ENCODE data around the gene KIF4A. TPM values are rescaled to one million over a fixed set of nuclear protein-coding genes. Genes with fewer than 3 reads are reported as not detected.
A peak's percentile ranks its signal among the peaks of the same experiment; 100 is the strongest.
"Not testable (repeated sequence)": the region's sequence is repeated elsewhere in the genome, so short reads cannot be mapped to it uniquely, and the experiment has no call there.

Gene KIF4A
- total RNA-seq, 1 donor from 2014 or later, result 3.0 TPM

GRCh38 chrX:70262952-70263567, 26.8 kb upstream of the KIF4A start:
- no peak overlapping the region for H3K27ac Mint-ChIP-seq (ENCODE audit: unreplicated experiment)
- H3K36me3 Mint-ChIP-seq (ENCODE audit: low read depth, unreplicated experiment), result no peaks in the 10 kb centered on the region
- no peaks in the 10 kb centered on the region for H3K9me3 ChIP-seq (ENCODE audit: insufficient read depth, low read depth, low read length)
- FAIRE-seq (peak; percentile 90), DNase-seq (ENCODE audit: low read depth) (peak; percentile 8)
- H3K4me1 Mint-ChIP-seq (ENCODE audit: low read depth, unreplicated experiment), result no peaks in the 10 kb centered on the region
- H4K20me1 ChIP-seq (ENCODE audit: insufficient read depth, low read length), result no peaks in the 10 kb centered on the region
- H3K79me2 ChIP-seq (ENCODE audit: insufficient read depth, low read length), result no peaks in the 10 kb centered on the region
- H3K4me3 Mint-ChIP-seq (ENCODE audit: unreplicated experiment), result no peak overlapping the region
- no peaks in the 10 kb centered on the region for H3K4me1 ChIP-seq (ENCODE audit: insufficient read depth, low read length)
- H3K27me3 Mint-ChIP-seq (ENCODE audit: low read depth, unreplicated experiment), result no peaks in the 10 kb centered on the region
- no peak overlapping the region for H3K9ac ChIP-seq (ENCODE audit: low read length)
- no peak overlapping the region for H3K4me3 ChIP-seq (ENCODE audit: insufficient read depth, low read depth, low read length)
- H3K27ac ChIP-seq (ENCODE audit: low read depth, low read length), result no peak overlapping the region
- no peaks in the 10 kb centered on the region for H3K36me3 ChIP-seq (ENCODE audit: insufficient read depth, low read length)
- no peak overlapping the region for H3K4me2 ChIP-seq (ENCODE audit: low read length)
- no peaks in the 10 kb centered on the region for H3K27me3 ChIP-seq (ENCODE audit: insufficient read depth, low read length)
- H2AFZ ChIP-seq (ENCODE audit: low read depth, low read length), result no peak overlapping the region
- TF ChIP-seq CTCF (IDR thresholded peaks at IDR 0.05; ENCODE audit: insufficient read depth, low read depth, low read length), result peak; percentile 29
- no peak for TF ChIP-seq EZH2 (IDR thresholded peaks at IDR 0.05; ENCODE audit: insufficient read depth, low read length)
- no peaks in the 10 kb centered on the region for H3K9me3 Mint-ChIP-seq (ENCODE audit: unreplicated experiment)

GRCh38 chrX:70264784-70265183, 25.1 kb upstream of the KIF4A start:
- no peaks in the 10 kb centered on the region for H3K9me3 ChIP-seq (ENCODE audit: insufficient read depth, low read depth, low read length)
- H3K27me3 ChIP-seq (ENCODE audit: insufficient read depth, low read length), result no peaks in the 10 kb centered on the region
- H4K20me1 ChIP-seq (ENCODE audit: insufficient read depth, low read length), result no peaks in the 10 kb centered on the region
- H3K4me1 Mint-ChIP-seq (ENCODE audit: low read depth, unreplicated experiment), result no peaks in the 10 kb centered on the region
- no peak overlapping the region for H3K9ac ChIP-seq (ENCODE audit: low read length)
- no peak overlapping the region for H3K27ac ChIP-seq (ENCODE audit: low read depth, low read length)
- no peak overlapping the region for H3K27ac Mint-ChIP-seq (ENCODE audit: unreplicated experiment)
- H3K9me3 Mint-ChIP-seq (ENCODE audit: unreplicated experiment), result no peaks in the 10 kb centered on the region
- no peaks in the 10 kb centered on the region for H3K27me3 Mint-ChIP-seq (ENCODE audit: low read depth, unreplicated experiment)
- no peaks in the 10 kb centered on the region for H3K36me3 ChIP-seq (ENCODE audit: insufficient read depth, low read length)
- no peaks in the 10 kb centered on the region for H3K4me1 ChIP-seq (ENCODE audit: insufficient read depth, low read length)
- H3K4me2 ChIP-seq (ENCODE audit: low read length), result no peak overlapping the region
- DNase-seq (ENCODE audit: low read depth) (no peak), FAIRE-seq (peak; percentile 91)
- no peak overlapping the region for H2AFZ ChIP-seq (ENCODE audit: low read depth, low read length)
- H3K4me3 ChIP-seq (ENCODE audit: insufficient read depth, low read depth, low read length), result no peak overlapping the region
- H3K79me2 ChIP-seq (ENCODE audit: insufficient read depth, low read length), result no peaks in the 10 kb centered on the region
- TF ChIP-seq EZH2 (IDR thresholded peaks at IDR 0.05; ENCODE audit: insufficient read depth, low read length), result no peak
- no peak for TF ChIP-seq CTCF (IDR thresholded peaks at IDR 0.05; ENCODE audit: insufficient read depth, low read depth, low read length)
- peaks cover 1% of the 10 kb centered on the region for H3K36me3 Mint-ChIP-seq (ENCODE audit: low read depth, unreplicated experiment)
- no peak overlapping the region for H3K4me3 Mint-ChIP-seq (ENCODE audit: unreplicated experiment)

- H3K4me3 ChIP-seq (ENCODE audit: insufficient read depth, low read depth, low read length), result no peak within 1 kb of the TSS
- H3K4me3 Mint-ChIP-seq (ENCODE audit: unreplicated experiment), result no peak within 1 kb of the TSS
- H3K27ac Mint-ChIP-seq (ENCODE audit: unreplicated experiment), result peak within 1 kb of the TSS; percentile 75
- no peak within 1 kb of the TSS for H2AFZ ChIP-seq (ENCODE audit: low read depth, low read length)
- H3K27me3 Mint-ChIP-seq (ENCODE audit: low read depth, unreplicated experiment), result no peaks in the 10 kb centered on the region
- no peak within 1 kb of the TSS for H3K27ac ChIP-seq (ENCODE audit: low read depth, low read length)
- peaks cover 2% of the 10 kb centered on the region for H3K36me3 Mint-ChIP-seq (ENCODE audit: low read depth, unreplicated experiment)
- H3K9me3 ChIP-seq (ENCODE audit: insufficient read depth, low read depth, low read length), result no peaks in the 10 kb centered on the region
- H3K4me2 ChIP-seq (ENCODE audit: low read length), result no peak within 1 kb of the TSS
- no peak for TF ChIP-seq CTCF (IDR thresholded peaks at IDR 0.05; ENCODE audit: insufficient read depth, low read depth, low read length)
- no peak for TF ChIP-seq EZH2 (IDR thresholded peaks at IDR 0.05; ENCODE audit: insufficient read depth, low read length)
- no peaks in the 10 kb centered on the region for H3K4me1 ChIP-seq (ENCODE audit: insufficient read depth, low read length)
- no peaks in the 10 kb centered on the region for H3K4me1 Mint-ChIP-seq (ENCODE audit: low read depth, unreplicated experiment)
- no peaks in the 10 kb centered on the region for H3K79me2 ChIP-seq (ENCODE audit: insufficient read depth, low read length)
- no peak within 1 kb of the TSS for H3K9ac ChIP-seq (ENCODE audit: low read length)
- no peaks in the 10 kb centered on the region for H3K36me3 ChIP-seq (ENCODE audit: insufficient read depth, low read length)
- no peaks in the 10 kb centered on the region for H3K9me3 Mint-ChIP-seq (ENCODE audit: unreplicated experiment)
- H4K20me1 ChIP-seq (ENCODE audit: insufficient read depth, low read length), result no peaks in the 10 kb centered on the region
- FAIRE-seq (no peak), DNase-seq (ENCODE audit: low read depth) (no peak)
- no peaks in the 10 kb centered on the region for H3K27me3 ChIP-seq (ENCODE audit: insufficient read depth, low read length)
These were observed 21.9 kb upstream of the KIF4A start, which contains the start of gene ARR3 for GRCh38 chrX:70268034-70268433. Gene ARR3 (plus strand): TSS chrX:70268334. CDS start chrX:70269386, 1,052 bp downstream.

- not testable (repeated sequence) for H3K9ac ChIP-seq (ENCODE audit: low read length); H3K36me3 ChIP-seq (ENCODE audit: insufficient read depth, low read length); H3K4me1 ChIP-seq (ENCODE audit: insufficient read depth, low read length); H4K20me1 ChIP-seq (ENCODE audit: insufficient read depth, low read length); H3K9me3 ChIP-seq (ENCODE audit: insufficient read depth, low read depth, low read length); H3K9me3 Mint-ChIP-seq (ENCODE audit: unreplicated experiment); H3K27ac ChIP-seq (ENCODE audit: low read depth, low read length); H2AFZ ChIP-seq (ENCODE audit: low read depth, low read length); H3K36me3 Mint-ChIP-seq (ENCODE audit: low read depth, unreplicated experiment); H3K27me3 Mint-ChIP-seq (ENCODE audit: low read depth, unreplicated experiment); H3K27ac Mint-ChIP-seq (ENCODE audit: unreplicated experiment); H3K4me1 Mint-ChIP-seq (ENCODE audit: low read depth, unreplicated experiment); H3K4me3 Mint-ChIP-seq (ENCODE audit: unreplicated experiment); H3K4me2 ChIP-seq (ENCODE audit: low read length); DNase-seq (ENCODE audit: low read depth); H3K4me3 ChIP-seq (ENCODE audit: insufficient read depth, low read depth, low read length); H3K27me3 ChIP-seq (ENCODE audit: insufficient read depth, low read length); H3K79me2 ChIP-seq (ENCODE audit: insufficient read depth, low read length)
- peak; percentile 45 for FAIRE-seq
These were observed 15.9 kb upstream of the KIF4A start for GRCh38 chrX:70274029-70274428.

Measured in astrocyte (in vitro differentiated cells and primary cell).